K562 (cell line): Measurements from ENCODE around the gene FAM111B. TPM values are rescaled to one million over a fixed set of nuclear protein-coding genes. Genes with fewer than 3 reads are reported as not detected.

Experiments used
- ATAC-seq: fragments of 200-7000 bp; cut with Tn5 transposase; 3 replicates; pipeline ENCODE4 v1.9.1; 2020; ENCODE audit warnings: moderate library complexity
- BruUV-seq: library from RNA; stranded (reverse); fragments of 400-500 nt; replicated peaks from 2 replicates; lab custom pipeline; 2021; lab: Mats Ljungman, UMichigan
- CTCF ChIA-PET: fragments of 300-600 bp; formaldehyde crosslinking; extraction: SDS; loops from one replicate; lab custom pipeline; 2021; ENCODE audit warnings: low intra/inter-chr PET ratio; lab: Yijun Ruan, JAX
- POLR2A ChIA-PET: fragments of 300-600, 350-650 bp; sonication (Branson Sonifier 250); formaldehyde crosslinking; extraction: SDS; loops from one replicate; lab custom pipeline; 2021; ENCODE audit warnings: antibody characterized with exemption, inconsistent platforms; lab: Yijun Ruan, JAX
- DNase-seq, 4 experiments: peaks; one replicate each; pipeline versions ENCODE4 v3.0.0 to v3.0.0-alpha.2; 2011 to 2018; ENCODE audit warnings: low spot score in 3 of 4, mixed read lengths in 3 of 4; ENCODE audit errors: extremely low read depth in 1 of 4
- FAIRE-seq: peaks from 2 replicates; lab custom pipeline; 2011; peaks lifted over from hg19 to GRCh38; lab: Jason Lieb, UNC
- H2AFZ ChIP-seq: 2 replicates; pipeline ENCODE4 v1.6.0; 2011; ENCODE audit warnings: low read depth, low read length, control low read depth, inconsistent platforms
- H3K27ac ChIP-seq: fragments of 200-600 bp; 3 replicates; pipeline ENCODE4 v1.8.0; 2011; ENCODE audit warnings: low read depth, mild to moderate bottlenecking, control low read depth, inconsistent platforms, low read length, moderate library complexity, mixed read lengths; ENCODE audit errors: extremely low read depth
- H3K27me3 ChIP-seq, 2 experiments: fragments of 300-600 bp in 1 of 2; 2 replicates in 1 of 2; 3 replicates in 1 of 2; pipeline versions ENCODE4 v1.6.0 to v1.8.0; 2011; ENCODE audit warnings: inconsistent platforms in 2 of 2, low read length in 2 of 2, mild to moderate bottlenecking in 1 of 2, mixed read lengths in 1 of 2, moderate library complexity in 1 of 2; ENCODE audit not compliant: control insufficient read depth in 2 of 2, insufficient read depth in 2 of 2
- H3K36me3 ChIP-seq: fragments of 300-600 bp; 3 replicates; pipeline ENCODE4 v1.8.0; 2011; ENCODE audit warnings: mild to moderate bottlenecking, low read length, inconsistent platforms; ENCODE audit not compliant: control insufficient read depth, insufficient read depth
- H3K4me1 ChIP-seq, 2 experiments: fragments of 200-600 bp in 1 of 2; replicated peaks in 1 of 2; 2 replicates in 1 of 2; 3 replicates in 1 of 2; pipeline versions ENCODE4 v1.5.1 to v1.8.0; 2011; ENCODE audit warnings: inconsistent platforms in 2 of 2, low read length in 2 of 2, mild to moderate bottlenecking in 1 of 2, mixed read lengths in 1 of 2, moderate library complexity in 1 of 2; ENCODE audit not compliant: control insufficient read depth in 2 of 2, insufficient read depth in 2 of 2
- H3K4me2 ChIP-seq: 2 replicates; pipeline ENCODE4 v1.6.1; 2011; ENCODE audit warnings: low read length, control low read depth, inconsistent platforms, mixed read lengths; ENCODE audit not compliant: insufficient read depth
- H3K4me3 ChIP-seq: fragments of 200-600 bp; sonication (generic), shearing (Covaris generic); 2 replicates; pipeline ENCODE4 v1.5.1; 2016; ENCODE audit warnings: control low read depth, inconsistent platforms
- H3K79me2 ChIP-seq: fragments of 200-600 bp; 3 replicates; pipeline ENCODE4 v1.8.0; 2011; ENCODE audit warnings: low read length, inconsistent platforms; ENCODE audit not compliant: control insufficient read depth, insufficient read depth
- H3K9ac ChIP-seq, 2 experiments: 2 replicates each; pipeline versions ENCODE4 v1.6.0 to v1.6.1; 2011; ENCODE audit warnings: low read depth in 2 of 2, low read length in 2 of 2, control low read depth in 1 of 2, inconsistent platforms in 1 of 2, mild to moderate bottlenecking in 1 of 2, mixed read lengths in 1 of 2; ENCODE audit not compliant: insufficient read depth in 1 of 2
- H3K9me1 ChIP-seq: one replicate; pipeline ENCODE4 v1.6.0; 2011; ENCODE audit warnings: inconsistent platforms, mild to moderate bottlenecking, low read length, moderate library complexity; ENCODE audit not compliant: control insufficient read depth, insufficient read depth
- H3K9me3 ChIP-seq: replicated peaks from 2 replicates; pipeline ENCODE4 v1.5.1; 2011; ENCODE audit warnings: low read depth, low read length, inconsistent platforms; ENCODE audit not compliant: control insufficient read depth, insufficient read depth
- H4K20me1 ChIP-seq: replicated peaks from 2 replicates; pipeline ENCODE4 v1.6.1; 2011; ENCODE audit warnings: low read length, inconsistent platforms, mixed read lengths; ENCODE audit not compliant: control insufficient read depth, insufficient read depth
- GTF2F1 ChIP-seq: IDR thresholded peaks from 2 replicates; pipeline ENCODE4 v1.6.1; 2011; ENCODE audit warnings: low read depth, low read length, improper control_type of control experiment
- SREBF1 ChIP-seq: fragments of 150-350 bp; IDR thresholded peaks from 2 replicates; pipeline ENCODE4 v1.6.1; 2014; ENCODE audit warnings: antibody characterized with exemption, low read depth, low read length, borderline replicate concordance
- ZNF316 ChIP-seq: fragments of 450-650 bp; IDR thresholded peaks from 2 replicates; pipeline ENCODE4 v1.6.1; 2016
- WGBS: fragments of 100-300 bp; shearing (Covaris generic); methylation state at CpG from one replicate; pipeline ENCODE4 v1.1.6; 2016; ENCODE audit warnings: low coverage, mixed read lengths; ENCODE audit not compliant: insufficient coverage; ENCODE audit errors: missing lambda C conversion rate; 5-methylcytosine and 5-hydroxymethylcytosine counted together
- in situ Hi-C: fragments of 300-500 bp; cut with MboI; formaldehyde crosslinking; loops from 4 replicates; pipeline ENCODE4 v1.15.0; 2018; ENCODE audit warnings: inconsistent platforms, mixed read lengths
- intact Hi-C: fragments of 100-400 bp; cut with micrococcal nuclease; formaldehyde crosslinking; loops from 2 replicates; pipeline ENCODE4 v1.14.2; 2022
- polyA plus RNA-seq, 8 experiments: library from polyadenylated mRNA; depleted of rRNA in 4 of 8; stranded (reverse) in 5 of 8; unstranded in 3 of 8; fragments of >200 nt; fragmentation: Nextera tagmentation in 2 of 8; fragmentation: Illumina TruSeq in 1 of 8; extraction: Ambion mirVana in 2 of 8; extraction: Trizol in 1 of 8; gene quantifications; 2 replicates each; pipeline versions ENCODE4 v1.2.1 to v1.2.3, GENCODE V29; 2011 to 2014; ENCODE audit warnings: inconsistent platforms in 1 of 8, missing spikeins in 1 of 8
- total RNA-seq, 7 experiments: library from RNA; depleted of rRNA in 6 of 7; stranded (reverse); fragments of >200 nt in 6 of 7; fragmentation: Illumina TruSeq in 2 of 7; extraction: Trizol in 2 of 7; gene quantifications; 2 replicates each; pipeline versions ENCODE4 v1.2.1 to v1.2.3, GENCODE V29; 2011 to 2021; ENCODE audit warnings: low replicate concordance in 1 of 7

The FAM111B gene
- total and polyA plus RNA-seq, 9 of the 15 experiments (the other 6 are each of a cell fraction or from before 2014, with no cell fraction given), result 0.01 to 0.33 (median 0.06) TPM; not detected in 5

GRCh38 chr11:59157433-59157832 is 50.4 kb downstream of the FAM111B start:
- no peak overlapping the region for H3K4me3 ChIP-seq
- H2AFZ ChIP-seq, result no peak overlapping the region
- H3K9me1 ChIP-seq, result no peaks in the 10 kb centered on the region
- CTCF ChIA-PET, result no interaction called here
- no peak for FAIRE-seq
- H3K27ac ChIP-seq, result no peak overlapping the region
- no peak for TF ChIP-seq SREBF1
- TF ChIP-seq GTF2F1, result no peak
- TF ChIP-seq ZNF316, result peak; percentile 37; the same call in 1 of the 2 replicates
- WGBS, result 0% methylated on average over 3 of the region's 3 CpGs
- POLR2A ChIA-PET, result interaction anchor here (0.6 to 2.3 kb wide), 4 partner anchors 13 to 399 kb away, joined by 3 to 8 read pairs (median 3); partner anchors contain the start of gene DTX4
- H3K27me3 ChIP-seq, result 0 out of 5 replicates have a peak, but pooled peaks cover 0 to 4% of the 10 kb centered on the region in 2 experiments
- H3K9ac ChIP-seq, result no peak overlapping the region
- no peak for ATAC-seq
- no peaks in the 10 kb centered on the region for H3K9me3 ChIP-seq
- DNase-seq, result no peak
- intact Hi-C loops, result loop anchor here (5.0 kb wide), 1 partner anchor 505 kb away; no protein-coding TSS in a partner anchor
- in situ Hi-C loops, result loop anchor here (5.0 kb wide), 1 partner anchor 105 kb away; no protein-coding TSS in a partner anchor
- H3K79me2 ChIP-seq, result no peaks in the 10 kb centered on the region
- no peaks in the 10 kb centered on the region for H3K36me3 ChIP-seq
- no peaks in the 10 kb centered on the region for H3K4me1 ChIP-seq
- BruUV-seq, result no TSS peak
- H3K4me2 ChIP-seq, result no peak overlapping the region
- H4K20me1 ChIP-seq, result no peaks in the 10 kb centered on the region
